ENCODE data around the gene PPIL4.
"Not testable (repeated sequence)": the region's sequence is repeated elsewhere in the genome, so short reads cannot be mapped to it uniquely, and the experiment has no call there.

- not testable (repeated sequence) for TF ChIP-seq CTCF (IDR thresholded peaks at IDR 0.05; ENCODE audit: low read depth, low read length, poor library complexity, severe bottlenecking); EZH2phosphoT487 (IDR thresholded peaks at IDR 0.05; ENCODE audit: borderline replicate concordance, low read length)
Measured at GRCh38 chr6:149496597-149496996, 49.2 kb downstream of the PPIL4 start.
